ENCODE measurements around the gene PGAP6.

DNA sequence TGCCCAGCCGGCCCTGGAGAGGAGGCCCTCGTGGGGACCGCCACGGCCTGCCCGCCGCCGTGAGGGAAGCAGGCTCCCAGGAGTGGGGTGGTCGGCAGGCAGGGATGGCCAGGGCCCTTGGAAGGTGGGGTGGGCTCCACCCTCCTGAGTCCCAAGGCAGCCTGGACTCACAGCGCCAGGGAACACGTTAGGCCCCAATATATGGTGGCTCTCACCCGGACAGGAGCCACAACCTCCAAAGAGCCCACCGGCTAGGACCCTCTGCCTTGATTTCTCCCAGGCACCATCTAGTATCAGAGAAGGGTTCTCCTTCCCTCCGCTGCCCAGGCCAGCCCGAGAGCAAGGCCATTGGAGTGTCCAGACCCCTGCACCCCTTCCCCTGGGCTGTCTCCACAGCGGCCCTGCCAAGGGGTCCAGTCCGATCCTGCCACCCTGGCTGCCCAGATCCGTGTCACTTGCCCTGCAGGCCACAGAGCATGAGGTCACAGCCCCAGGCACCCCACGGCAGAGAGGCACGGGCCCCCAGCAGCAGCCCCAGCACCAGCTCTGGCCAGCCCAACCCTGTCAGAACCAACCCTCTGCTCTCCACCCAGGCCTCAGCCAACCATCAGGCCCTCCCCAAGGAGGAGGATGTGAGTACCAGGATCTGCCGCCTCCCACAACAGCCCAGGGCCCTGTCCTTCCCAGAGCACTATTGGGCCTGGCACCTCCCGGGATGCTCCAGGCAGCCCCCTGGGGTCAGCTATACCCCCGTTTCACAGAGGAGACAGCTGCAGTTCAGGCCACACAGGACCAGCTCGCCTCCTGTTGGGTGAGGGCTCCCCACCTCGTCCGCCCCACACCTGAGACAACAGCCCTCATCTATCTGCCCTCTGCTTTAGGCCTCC, 28.1 kb downstream of the PGAP6 start:
- TF ChIP-seq, protein P1, sequence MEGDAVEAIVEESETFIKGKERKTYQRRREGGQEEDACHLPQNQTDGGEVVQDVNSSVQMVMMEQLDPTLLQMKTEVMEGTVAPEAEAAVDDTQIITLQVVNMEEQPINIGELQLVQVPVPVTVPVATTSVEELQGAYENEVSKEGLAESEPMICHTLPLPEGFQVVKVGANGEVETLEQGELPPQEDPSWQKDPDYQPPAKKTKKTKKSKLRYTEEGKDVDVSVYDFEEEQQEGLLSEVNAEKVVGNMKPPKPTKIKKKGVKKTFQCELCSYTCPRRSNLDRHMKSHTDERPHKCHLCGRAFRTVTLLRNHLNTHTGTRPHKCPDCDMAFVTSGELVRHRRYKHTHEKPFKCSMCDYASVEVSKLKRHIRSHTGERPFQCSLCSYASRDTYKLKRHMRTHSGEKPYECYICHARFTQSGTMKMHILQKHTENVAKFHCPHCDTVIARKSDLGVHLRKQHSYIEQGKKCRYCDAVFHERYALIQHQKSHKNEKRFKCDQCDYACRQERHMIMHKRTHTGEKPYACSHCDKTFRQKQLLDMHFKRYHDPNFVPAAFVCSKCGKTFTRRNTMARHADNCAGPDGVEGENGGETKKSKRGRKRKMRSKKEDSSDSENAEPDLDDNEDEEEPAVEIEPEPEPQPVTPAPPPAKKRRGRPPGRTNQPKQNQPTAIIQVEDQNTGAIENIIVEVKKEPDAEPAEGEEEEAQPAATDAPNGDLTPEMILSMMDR (IDR thresholded peaks at IDR 0.05; ENCODE audit: poor library complexity), result no peak
- no peak for TF ChIP-seq EZH2phosphoT487 (IDR thresholded peaks at IDR 0.05; ENCODE audit: low read depth, severe bottlenecking, unreplicated experiment)
- no peak for TF ChIP-seq EZH2 (IDR thresholded peaks at IDR 0.05; ENCODE audit: borderline replicate concordance)

All from hepatocyte (in vitro differentiated cells).